ENCODE data around the gene IL32. TPM values are rescaled to one million over a fixed set of nuclear protein-coding genes. Genes with fewer than 3 reads are reported as not detected.

IL32 gene
- total RNA-seq, 1 donor from 2014 or later, result 646 TPM

DNA sequence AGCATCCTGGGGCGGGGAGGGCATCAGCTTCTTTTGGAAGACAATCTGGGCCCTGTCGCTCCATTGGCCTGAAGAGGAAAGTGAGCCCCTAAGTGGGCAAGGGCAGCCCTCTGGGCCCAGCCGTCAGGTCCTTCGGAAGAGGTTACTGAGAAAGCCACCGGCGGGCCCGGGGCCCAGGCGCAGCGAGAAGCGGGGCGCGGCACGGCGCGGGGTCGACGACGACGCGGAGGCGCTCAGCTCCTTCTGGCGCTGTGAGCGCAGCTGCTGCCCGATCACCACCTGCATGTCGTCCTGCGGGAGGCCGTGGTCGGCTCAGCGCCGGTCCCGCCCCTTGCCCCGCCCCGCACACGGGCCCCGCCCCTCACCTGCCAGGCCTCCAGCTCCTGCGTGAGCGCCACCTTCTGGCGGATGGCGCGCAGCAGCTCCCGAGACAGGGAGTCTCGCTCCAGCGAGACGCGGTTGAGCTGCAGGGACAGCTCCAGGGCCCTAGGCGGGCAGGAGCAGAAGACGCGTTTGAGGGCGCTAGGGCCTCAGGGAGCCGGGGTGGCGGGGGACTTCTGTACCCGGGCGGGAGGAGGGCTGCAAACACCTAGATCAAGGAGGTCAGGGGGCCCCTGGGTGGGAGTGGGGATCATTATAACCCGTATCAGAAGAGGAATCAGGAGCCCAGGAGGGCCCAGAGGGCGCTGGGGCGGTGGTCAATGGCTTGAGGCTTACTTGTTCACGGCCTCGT lies 37.3 kb upstream of the IL32 start:
- DNase-seq (ENCODE audit: low read depth), result no peak

- no peak for DNase-seq (ENCODE audit: low read depth)
Observed at GRCh38 chr16:3028716-3029319, 36.6 kb upstream of the IL32 start.

DNA sequence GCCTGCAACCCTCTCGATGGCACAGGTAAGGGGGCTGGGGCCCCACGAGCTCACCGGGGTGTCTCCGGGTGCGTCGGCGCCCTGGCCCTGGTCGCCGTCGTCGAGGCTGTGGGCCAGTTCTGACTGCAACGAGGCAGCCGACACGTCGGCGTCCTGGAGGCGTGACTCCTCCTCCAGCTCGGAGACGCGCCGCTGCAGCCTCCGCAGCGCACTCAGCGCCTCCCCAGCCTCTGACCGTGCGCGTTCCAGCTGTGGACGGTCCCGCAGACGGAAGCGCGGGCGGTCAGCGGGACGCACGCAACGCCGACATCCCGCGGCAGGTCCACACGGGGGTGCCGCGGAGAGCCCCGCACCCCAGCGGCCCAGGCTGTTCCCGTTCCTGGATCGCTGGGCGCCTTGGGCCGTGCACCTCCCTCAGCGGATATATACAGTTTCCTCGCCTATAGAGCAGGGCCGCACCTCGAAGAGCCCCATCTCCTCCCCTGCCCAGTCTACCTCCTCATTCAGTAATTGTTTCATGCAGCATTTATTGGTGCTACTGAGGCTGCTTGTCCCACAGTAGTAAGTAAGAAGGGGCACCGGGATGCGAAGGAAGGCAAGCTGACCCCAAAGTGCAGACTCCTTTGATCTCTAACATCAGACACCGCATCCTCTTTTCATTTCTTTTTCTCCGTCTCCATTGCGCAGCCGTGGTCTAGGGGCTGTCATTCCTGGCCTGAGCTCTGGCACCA lies 35.8 kb upstream of the IL32 start:
- no peak for DNase-seq (ENCODE audit: low read depth)

GRCh38 chr16:3030222-3031212 lies 34.9 kb upstream of the IL32 start:
- DNase-seq (ENCODE audit: low read depth), result no peak

DNA sequence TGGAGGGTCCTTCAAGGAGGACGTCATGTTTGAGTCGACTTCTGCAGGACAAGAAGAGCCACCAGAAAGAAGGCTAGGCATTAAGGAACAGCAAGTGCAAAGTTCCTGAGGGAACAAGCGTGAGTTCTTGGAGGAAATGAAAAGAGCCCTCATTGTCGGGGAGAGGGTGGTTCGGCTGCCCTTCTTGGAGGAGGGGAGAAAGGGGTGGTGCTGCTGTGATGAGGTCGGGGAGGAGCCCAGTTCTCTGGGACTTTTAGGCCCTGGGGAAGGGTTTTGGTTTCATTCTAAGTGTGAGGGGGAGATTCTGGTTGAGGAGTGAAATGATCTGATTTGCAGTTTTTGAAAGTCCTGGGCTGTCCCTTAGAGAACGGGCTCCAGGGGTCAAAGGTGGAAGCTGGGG lies 32.8 kb upstream of the IL32 start:
- DNase-seq (ENCODE audit: low read depth), result no peak

GRCh38 chr16:3035289-3035971 lies 30.0 kb upstream of the IL32 start:
- no peak for DNase-seq (ENCODE audit: low read depth)

DNA sequence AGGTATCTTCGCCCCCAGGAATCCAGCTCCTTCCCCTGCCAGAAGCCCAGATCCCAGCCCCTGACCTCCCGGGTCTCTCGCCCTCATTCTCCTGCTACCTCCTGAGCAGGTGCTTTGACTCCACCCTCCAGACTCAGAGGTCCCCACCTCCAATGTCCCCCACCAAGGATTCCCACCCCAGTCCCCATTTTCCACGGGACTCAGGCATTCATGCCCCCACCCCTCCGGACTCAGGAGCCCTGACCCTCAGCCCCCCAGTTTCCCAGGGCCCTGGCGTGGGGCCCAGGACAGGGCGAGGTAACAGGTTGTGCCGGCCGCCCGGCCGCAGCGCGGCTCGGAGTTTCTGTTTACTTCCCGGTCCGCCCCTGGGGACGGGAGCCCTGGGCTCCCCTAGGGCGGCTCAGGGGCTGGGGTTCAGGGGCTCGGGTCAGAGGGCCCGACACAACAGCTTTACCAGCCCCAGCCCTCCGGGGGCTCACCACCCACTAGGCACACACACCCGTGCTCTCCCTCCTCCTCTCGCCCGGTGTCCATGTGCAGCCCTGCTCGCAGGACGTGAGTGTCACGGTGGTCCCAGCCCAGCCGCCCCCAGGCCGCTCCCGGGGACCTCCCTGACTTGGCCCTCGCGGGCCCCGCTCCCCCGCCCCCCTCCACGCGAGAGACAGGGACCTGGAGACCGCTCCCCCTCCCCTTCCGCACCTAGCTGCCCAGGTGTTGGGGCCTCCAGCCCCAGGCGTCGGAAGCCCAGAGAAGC lies 29.3 kb upstream of the IL32 start:
- no peak for DNase-seq (ENCODE audit: low read depth)

- DNase-seq (ENCODE audit: low read depth), result no peak
Observed at GRCh38 chr16:3036726-3037315, 28.6 kb upstream of the IL32 start, which contains the start of gene BICDL2. BICDL2 (minus strand) TSS chr16:3036944; CDS start chr16:3035496, 1,448 bp downstream.

- no peak for DNase-seq (ENCODE audit: low read depth)
Observed at GRCh38 chr16:3038256-3038655, 27.2 kb upstream of the IL32 start.

GRCh38 chr16:3038896-3039295 lies 26.5 kb upstream of the IL32 start:
- no peak for DNase-seq (ENCODE audit: low read depth)

- no peak for DNase-seq (ENCODE audit: low read depth)
Observed at GRCh38 chr16:3042376-3042775, 23.1 kb upstream of the IL32 start.

DNA sequence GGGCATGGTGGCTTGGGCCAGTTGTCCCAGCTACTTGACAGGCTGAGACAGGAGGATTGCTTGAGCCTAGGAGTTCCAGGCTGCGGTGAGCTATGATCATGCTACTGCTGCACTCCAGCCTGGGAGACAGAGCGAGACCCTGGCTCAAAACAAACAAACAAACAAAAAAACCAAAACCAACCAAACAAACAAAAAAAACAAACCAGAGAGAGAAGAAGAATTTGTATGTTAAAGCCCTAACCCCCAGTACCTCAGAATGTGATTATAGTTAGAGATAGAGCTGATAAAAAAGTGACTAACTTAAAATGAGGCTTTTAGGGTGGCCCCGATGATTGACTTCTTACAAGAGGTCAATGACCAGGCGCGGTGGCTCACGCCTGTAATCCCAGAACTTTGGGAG lies 20.7 kb upstream of the IL32 start:
- DNase-seq (ENCODE audit: low read depth), result no peak

- DNase-seq (ENCODE audit: low read depth), result no peak
Observed at GRCh38 chr16:3045758-3046640, 19.4 kb upstream of the IL32 start, which contains the start of gene MMP25. MMP25 (plus strand) TSS chr16:3046561; CDS start chr16:3046918, 357 bp downstream.

GRCh38 chr16:3046641-3047386 lies 18.6 kb upstream of the IL32 start:
- DNase-seq (ENCODE audit: low read depth), result no peak

DNA sequence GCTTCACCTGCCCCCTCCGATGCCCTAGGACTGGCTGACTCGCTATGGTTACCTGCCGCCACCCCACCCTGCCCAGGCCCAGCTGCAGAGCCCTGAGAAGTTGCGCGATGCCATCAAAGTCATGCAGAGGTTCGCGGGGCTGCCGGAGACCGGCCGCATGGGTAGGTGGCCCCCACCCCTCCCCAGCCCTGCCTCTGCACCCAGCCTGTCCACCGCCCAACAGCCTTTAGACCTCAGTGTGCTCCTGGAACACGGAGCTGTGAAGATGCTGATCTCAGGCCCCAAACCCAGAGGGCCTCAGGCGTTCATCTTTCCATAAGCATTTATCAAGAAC lies 18.1 kb upstream of the IL32 start:
- DNase-seq (ENCODE audit: low read depth), result no peak

GRCh38 chr16:3049921-3050481 lies 15.4 kb upstream of the IL32 start:
- DNase-seq (ENCODE audit: low read depth), result no peak

DNA sequence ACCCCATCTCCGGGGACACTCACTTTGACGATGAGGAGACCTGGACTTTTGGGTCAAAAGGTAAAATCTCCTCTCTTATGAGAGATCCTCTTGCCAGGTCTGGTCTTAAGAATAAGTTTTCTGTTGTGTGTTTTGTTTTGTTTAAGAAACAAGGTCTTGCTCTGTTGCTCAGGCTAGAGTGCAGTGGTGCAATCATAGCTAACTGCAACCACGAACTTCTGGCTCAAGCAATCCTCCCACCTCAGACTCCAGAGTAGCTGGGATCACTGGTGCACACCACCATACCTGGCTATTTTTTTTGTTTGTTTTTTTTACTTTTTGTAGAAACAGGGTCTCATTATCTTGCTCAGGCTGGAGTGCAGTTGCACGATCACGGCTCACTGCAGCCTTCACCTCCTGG lies 15.0 kb upstream of the IL32 start:
- no peak for DNase-seq (ENCODE audit: low read depth)
